ENCODE results near the gene ATP2B1.

ATP2B1 gene

DNA sequence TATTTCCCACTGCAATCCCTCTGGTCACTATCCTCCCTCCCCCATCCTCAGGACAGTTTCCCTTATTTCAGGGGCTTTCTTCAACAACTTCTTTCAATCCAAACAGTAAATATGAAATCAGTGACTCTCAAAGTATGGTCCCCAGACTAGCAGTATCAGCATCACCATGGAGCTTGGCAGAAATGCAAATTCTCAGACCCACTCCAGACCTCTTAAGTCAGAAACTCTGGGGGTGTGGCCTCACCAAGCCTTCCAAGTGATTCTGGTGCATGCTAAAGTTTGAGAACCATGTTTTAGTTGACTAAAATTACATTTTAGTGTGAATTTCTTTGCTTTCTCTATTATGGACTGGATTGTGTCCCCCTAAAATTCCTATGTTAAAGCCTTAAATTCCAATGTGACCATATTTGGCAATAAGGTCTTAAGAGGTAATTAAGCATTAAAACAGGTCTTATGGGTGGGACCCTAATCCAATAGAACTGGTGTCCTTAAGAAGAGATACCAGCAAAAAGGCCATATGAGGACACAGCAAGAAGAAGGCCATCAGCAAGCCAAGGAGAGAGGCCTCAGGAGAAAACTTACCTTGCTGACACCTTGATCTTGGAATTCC is 23.2 kb downstream of the ATP2B1 start:
- H3K4me3 ChIP-seq (replicated peaks; ENCODE audit: low read depth, low read length) = no peak overlapping the region
- TF ChIP-seq, protein P1, sequence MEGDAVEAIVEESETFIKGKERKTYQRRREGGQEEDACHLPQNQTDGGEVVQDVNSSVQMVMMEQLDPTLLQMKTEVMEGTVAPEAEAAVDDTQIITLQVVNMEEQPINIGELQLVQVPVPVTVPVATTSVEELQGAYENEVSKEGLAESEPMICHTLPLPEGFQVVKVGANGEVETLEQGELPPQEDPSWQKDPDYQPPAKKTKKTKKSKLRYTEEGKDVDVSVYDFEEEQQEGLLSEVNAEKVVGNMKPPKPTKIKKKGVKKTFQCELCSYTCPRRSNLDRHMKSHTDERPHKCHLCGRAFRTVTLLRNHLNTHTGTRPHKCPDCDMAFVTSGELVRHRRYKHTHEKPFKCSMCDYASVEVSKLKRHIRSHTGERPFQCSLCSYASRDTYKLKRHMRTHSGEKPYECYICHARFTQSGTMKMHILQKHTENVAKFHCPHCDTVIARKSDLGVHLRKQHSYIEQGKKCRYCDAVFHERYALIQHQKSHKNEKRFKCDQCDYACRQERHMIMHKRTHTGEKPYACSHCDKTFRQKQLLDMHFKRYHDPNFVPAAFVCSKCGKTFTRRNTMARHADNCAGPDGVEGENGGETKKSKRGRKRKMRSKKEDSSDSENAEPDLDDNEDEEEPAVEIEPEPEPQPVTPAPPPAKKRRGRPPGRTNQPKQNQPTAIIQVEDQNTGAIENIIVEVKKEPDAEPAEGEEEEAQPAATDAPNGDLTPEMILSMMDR (IDR thresholded peaks at IDR 0.05; ENCODE audit: insufficient read depth, low read length, poor library complexity, severe bottlenecking) = no peak
- H3K27me3 ChIP-seq (replicated peaks; ENCODE audit: control insufficient read depth, insufficient read depth, low read length) = no peaks in the 10 kb centered on the region
- DNase-seq (ENCODE audit: extremely low read depth, insufficient read length) = no peak
- no peaks in the 10 kb centered on the region for H3K36me3 ChIP-seq (ENCODE audit: control insufficient read depth, insufficient read depth, low read length)

DNA sequence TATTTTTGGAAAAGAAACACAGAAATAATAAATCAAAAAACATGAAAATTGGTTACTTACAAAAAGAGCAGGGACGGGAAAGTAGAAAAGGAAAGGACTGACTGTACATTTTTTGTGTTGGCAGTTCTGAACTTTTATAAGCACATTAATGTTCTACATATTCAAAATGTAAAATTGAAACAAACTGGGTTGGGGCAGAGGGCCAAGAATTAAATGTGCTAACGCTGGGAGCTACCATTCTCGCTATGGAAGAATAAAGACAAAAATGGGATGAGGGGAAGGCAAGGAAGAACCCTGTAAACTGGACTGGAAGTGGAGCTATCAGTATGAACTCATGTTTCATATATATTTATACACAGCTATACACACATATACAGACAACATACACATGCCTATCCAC is 24.5 kb downstream of the ATP2B1 start:
- TF ChIP-seq, protein P1 (IDR thresholded peaks at IDR 0.05; ENCODE audit: insufficient read depth, low read length, poor library complexity, severe bottlenecking) = no peak
- Histone ChIP-seq H3K4me3 (replicated peaks; ENCODE audit: low read depth, low read length) (no peak overlapping the region), H3K36me3 (ENCODE audit: control insufficient read depth, insufficient read depth, low read length) (no peaks in the 10 kb centered on the region), H3K27me3 (replicated peaks; ENCODE audit: control insufficient read depth, insufficient read depth, low read length) (no peaks in the 10 kb centered on the region)
- DNase-seq (ENCODE audit: extremely low read depth, insufficient read length) = no peak

DNA sequence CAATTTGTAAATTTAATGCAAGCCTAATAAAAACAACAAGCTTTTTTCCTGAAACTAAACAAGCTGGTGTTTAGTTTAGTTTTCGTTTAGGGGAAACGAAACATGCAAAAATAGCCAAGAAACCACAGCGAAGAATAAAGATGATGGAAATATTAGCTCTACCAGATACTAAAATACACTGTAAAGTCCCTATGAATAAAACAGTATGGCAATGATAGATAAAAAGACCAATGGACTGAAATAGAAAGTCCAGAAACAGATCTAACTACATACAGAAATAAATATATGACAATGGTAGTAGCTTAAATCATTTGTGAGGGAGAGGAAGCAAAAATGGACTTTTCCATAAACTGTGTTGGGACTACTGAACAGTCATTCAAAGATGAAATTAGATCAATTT is 26.4 kb downstream of the ATP2B1 start:
- H3K27me3 ChIP-seq (replicated peaks; ENCODE audit: control insufficient read depth, insufficient read depth, low read length) = no peaks in the 10 kb centered on the region
- TF ChIP-seq, protein P1 (IDR thresholded peaks at IDR 0.05; ENCODE audit: insufficient read depth, low read length, poor library complexity, severe bottlenecking) = no peak
- no peaks in the 10 kb centered on the region for H3K36me3 ChIP-seq (ENCODE audit: control insufficient read depth, insufficient read depth, low read length)
- no peak for DNase-seq (ENCODE audit: extremely low read depth, insufficient read length)
- H3K4me3 ChIP-seq (replicated peaks; ENCODE audit: low read depth, low read length) = no peak overlapping the region

DNA sequence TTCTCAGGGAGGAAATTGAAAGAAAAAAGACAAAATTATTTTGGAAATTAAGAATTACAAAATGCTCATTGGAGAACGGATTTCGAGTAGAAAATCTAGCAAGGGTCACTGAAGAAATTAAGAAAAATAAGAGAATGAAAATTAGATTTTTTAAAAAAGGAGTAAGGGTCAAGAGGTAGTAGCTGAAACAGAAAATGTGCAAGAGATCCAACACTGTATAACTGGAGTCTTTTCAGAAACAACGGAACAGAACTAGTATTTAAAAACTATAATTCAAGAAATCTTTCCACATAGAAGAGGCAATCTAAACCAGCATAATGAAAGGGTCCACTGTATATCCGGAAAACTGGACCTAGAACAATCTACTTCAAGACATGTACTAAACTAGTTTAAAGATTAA is 28.2 kb downstream of the ATP2B1 start:
- H3K27me3 ChIP-seq (replicated peaks; ENCODE audit: control insufficient read depth, insufficient read depth, low read length) = no peaks in the 10 kb centered on the region
- TF ChIP-seq, protein P1 (IDR thresholded peaks at IDR 0.05; ENCODE audit: insufficient read depth, low read length, poor library complexity, severe bottlenecking) = no peak
- H3K36me3 ChIP-seq (ENCODE audit: control insufficient read depth, insufficient read depth, low read length) = no peaks in the 10 kb centered on the region
- no peak for DNase-seq (ENCODE audit: extremely low read depth, insufficient read length)
- H3K4me3 ChIP-seq (replicated peaks; ENCODE audit: low read depth, low read length) = no peak overlapping the region

DNA sequence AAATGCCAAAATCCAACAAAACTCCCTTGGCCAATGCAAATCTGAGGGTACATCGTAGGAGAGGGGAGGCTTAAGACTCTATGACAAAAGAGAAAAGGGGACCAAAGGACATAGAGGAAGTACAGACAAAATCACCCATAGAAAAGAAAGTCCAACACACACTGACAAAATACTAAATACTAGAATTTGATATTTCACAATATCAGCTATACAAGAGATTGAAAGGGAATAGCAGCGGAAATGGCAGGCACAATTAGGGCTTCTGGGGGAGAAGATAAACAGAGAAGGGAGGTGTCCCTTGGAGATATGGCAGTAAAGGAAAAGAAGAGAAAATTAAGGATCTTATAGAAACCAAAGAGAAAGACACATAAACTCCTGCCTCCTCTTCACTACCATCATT is 29.0 kb downstream of the ATP2B1 start:
- Histone ChIP-seq H3K4me3 (replicated peaks; ENCODE audit: low read depth, low read length) (no peak overlapping the region), H3K36me3 (ENCODE audit: control insufficient read depth, insufficient read depth, low read length) (no peaks in the 10 kb centered on the region), H3K27me3 (replicated peaks; ENCODE audit: control insufficient read depth, insufficient read depth, low read length) (no peaks in the 10 kb centered on the region)
- DNase-seq (ENCODE audit: extremely low read depth, insufficient read length) = no peak
- TF ChIP-seq, protein P1 (IDR thresholded peaks at IDR 0.05; ENCODE audit: insufficient read depth, low read length, poor library complexity, severe bottlenecking) = no peak

DNA sequence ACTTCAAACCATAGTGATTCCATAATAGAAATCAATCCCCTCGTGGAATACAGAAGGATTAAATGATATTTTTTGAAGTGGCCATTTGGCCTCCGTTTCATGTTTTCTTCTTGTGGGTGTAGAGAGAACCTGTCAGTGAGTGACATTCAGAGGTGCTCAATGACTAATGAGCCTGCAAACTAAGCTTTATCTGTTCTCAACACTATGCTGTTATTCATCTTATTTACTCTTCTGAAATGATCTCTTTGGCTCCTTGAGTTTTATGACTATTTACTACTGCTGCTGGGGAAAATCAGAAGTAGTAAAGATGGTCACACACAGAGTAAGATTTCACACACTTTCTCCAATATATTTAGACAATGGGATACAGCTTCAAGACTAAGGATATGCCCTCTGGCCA is 30.4 kb downstream of the ATP2B1 start:
- Histone ChIP-seq H3K27me3 (replicated peaks; ENCODE audit: control insufficient read depth, insufficient read depth, low read length) (no peaks in the 10 kb centered on the region), H3K4me3 (replicated peaks; ENCODE audit: low read depth, low read length) (no peak overlapping the region), H3K36me3 (ENCODE audit: control insufficient read depth, insufficient read depth, low read length) (no peaks in the 10 kb centered on the region)
- TF ChIP-seq, protein P1 (IDR thresholded peaks at IDR 0.05; ENCODE audit: insufficient read depth, low read length, poor library complexity, severe bottlenecking) = no peak
- DNase-seq (ENCODE audit: extremely low read depth, insufficient read length) = no peak
